ENCODE data around the gene MUTYH.

DNA sequence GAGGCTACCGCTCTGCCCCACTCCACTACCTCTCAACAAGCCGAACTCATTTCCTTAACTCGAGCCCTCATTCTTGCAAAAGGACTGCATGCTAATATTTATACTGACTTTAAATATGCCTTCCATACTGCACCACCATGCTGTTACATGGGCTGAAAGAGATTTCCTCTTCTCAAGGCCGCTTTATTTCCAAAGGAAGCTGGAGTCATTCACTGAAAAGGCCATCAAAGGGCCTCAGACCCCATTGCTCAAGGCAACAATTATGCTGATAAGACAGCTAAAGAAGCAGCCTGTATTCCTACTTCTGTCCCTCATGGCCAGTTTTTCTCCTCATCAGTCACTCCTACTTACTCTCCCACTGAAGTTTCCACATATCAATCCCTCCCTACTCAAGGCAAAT, 20.5 kb downstream of the MUTYH start:
- TF ChIP-seq, protein P1, sequence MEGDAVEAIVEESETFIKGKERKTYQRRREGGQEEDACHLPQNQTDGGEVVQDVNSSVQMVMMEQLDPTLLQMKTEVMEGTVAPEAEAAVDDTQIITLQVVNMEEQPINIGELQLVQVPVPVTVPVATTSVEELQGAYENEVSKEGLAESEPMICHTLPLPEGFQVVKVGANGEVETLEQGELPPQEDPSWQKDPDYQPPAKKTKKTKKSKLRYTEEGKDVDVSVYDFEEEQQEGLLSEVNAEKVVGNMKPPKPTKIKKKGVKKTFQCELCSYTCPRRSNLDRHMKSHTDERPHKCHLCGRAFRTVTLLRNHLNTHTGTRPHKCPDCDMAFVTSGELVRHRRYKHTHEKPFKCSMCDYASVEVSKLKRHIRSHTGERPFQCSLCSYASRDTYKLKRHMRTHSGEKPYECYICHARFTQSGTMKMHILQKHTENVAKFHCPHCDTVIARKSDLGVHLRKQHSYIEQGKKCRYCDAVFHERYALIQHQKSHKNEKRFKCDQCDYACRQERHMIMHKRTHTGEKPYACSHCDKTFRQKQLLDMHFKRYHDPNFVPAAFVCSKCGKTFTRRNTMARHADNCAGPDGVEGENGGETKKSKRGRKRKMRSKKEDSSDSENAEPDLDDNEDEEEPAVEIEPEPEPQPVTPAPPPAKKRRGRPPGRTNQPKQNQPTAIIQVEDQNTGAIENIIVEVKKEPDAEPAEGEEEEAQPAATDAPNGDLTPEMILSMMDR (IDR thresholded peaks at IDR 0.05; ENCODE audit: insufficient read depth, low read depth, low read length), result no peak
- TF ChIP-seq EZH2 (IDR thresholded peaks at IDR 0.05; ENCODE audit: insufficient read depth, low read length), result no peak
